Muscle of leg (tissue), 11 donors: ENCODE measurements around the gene MLLT3. TPM values are rescaled to one million over a fixed set of nuclear protein-coding genes. Genes with fewer than 3 reads are reported as not detected.

Experiments used
- DNase-seq: peaks from one replicate; pipeline ENCODE4 v3.0.0; 2013
- H3K27ac ChIP-seq: one replicate; pipeline ENCODE4 v1.5.1; 2013; ENCODE audit warnings: mild to moderate bottlenecking, low read length, control low read depth
- H3K27me3 ChIP-seq: one replicate; pipeline ENCODE4 v1.6.1; 2013; ENCODE audit warnings: low read length; ENCODE audit not compliant: control insufficient read depth, insufficient read depth
- H3K36me3 ChIP-seq: one replicate; pipeline ENCODE4 v1.6.1; 2013; ENCODE audit warnings: low read length; ENCODE audit not compliant: control insufficient read depth, insufficient read depth
- H3K4me1 ChIP-seq: one replicate; pipeline ENCODE4 v1.6.1; 2013; ENCODE audit warnings: low read length; ENCODE audit not compliant: control insufficient read depth, insufficient read depth
- H3K4me3 ChIP-seq: one replicate; pipeline ENCODE4 v1.5.1; 2013; ENCODE audit warnings: low read length, control low read depth
- H3K9me3 ChIP-seq: replicated peaks from 2 replicates; pipeline ENCODE4 v1.6.1; 2013; ENCODE audit warnings: low read depth, low read length; ENCODE audit not compliant: control insufficient read depth
- WGBS: methylation state at CpG from one replicate; pipeline ENCODE4 v1.1.5; 2013; ENCODE audit warnings: missing lambda C conversion rate; ENCODE audit not compliant: insufficient coverage; 5-methylcytosine and 5-hydroxymethylcytosine counted together
- polyA plus RNA-seq, 8 donors: library from polyadenylated mRNA; unstranded; fragments of 120-200 nt; gene quantifications; one replicate each; pipeline versions ENCODE4 v1.2.1 to v1.2.3, GENCODE V29; 2013; ENCODE audit warnings: inconsistent platforms in 1 of 8, low replicate concordance in 1 of 8; ENCODE audit not compliant: insufficient read length in 8 of 8, insufficient read depth in 1 of 8
- total RNA-seq: library from RNA; stranded (reverse); fragments of 120-200 nt; gene quantifications from one replicate; pipeline ENCODE4 v1.2.4, GENCODE V29; 2013

Gene MLLT3
- total and polyA plus RNA-seq, 9 donors, result 61.9 to 101 (median 84.5) TPM

DNA sequence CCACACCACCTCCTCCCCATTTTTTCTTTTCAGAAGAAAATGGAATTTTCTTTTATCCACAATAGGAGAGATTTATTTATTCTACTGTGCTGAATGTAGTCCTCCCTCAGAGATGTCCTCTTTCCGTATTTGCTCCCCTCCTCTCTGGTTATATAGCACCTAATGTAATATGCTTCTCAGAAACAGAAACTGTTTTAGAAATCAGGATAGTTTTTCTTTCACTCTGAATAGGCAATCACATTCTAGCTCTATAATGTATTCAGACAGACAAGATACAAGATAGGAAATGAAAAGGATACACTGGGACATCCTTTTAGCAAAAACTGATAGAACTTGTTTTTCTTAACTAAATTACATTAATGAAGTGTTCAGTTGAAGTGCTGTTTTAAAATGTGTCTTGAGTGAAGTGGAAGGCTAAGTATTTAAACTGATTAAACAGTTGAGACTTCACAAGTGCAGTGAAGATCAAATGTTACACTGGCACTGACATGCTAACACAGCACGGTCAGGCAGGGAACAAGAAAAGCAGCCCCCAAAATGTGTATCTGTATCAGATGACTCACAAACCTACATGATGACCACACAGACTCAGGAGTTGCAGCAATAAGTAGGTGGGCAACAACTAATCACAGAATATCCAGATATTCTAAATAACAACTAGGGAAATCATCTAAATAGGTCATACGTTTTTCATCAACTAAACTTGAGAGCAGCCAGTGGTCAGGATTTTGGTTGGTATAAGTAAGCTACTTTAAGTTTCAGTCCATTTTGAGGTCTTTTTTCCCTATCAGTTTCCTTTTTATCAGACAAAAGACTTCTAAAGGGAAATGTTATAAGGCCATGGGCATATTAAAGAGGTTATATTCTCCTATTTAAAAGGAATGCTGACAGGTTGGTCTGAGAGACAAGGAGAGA is 260.4 kb downstream of the MLLT3 start:
- WGBS, result no CpG with 5 or more reads among the region's 3 CpGs
- H3K27ac ChIP-seq, result no peak overlapping the region

DNA sequence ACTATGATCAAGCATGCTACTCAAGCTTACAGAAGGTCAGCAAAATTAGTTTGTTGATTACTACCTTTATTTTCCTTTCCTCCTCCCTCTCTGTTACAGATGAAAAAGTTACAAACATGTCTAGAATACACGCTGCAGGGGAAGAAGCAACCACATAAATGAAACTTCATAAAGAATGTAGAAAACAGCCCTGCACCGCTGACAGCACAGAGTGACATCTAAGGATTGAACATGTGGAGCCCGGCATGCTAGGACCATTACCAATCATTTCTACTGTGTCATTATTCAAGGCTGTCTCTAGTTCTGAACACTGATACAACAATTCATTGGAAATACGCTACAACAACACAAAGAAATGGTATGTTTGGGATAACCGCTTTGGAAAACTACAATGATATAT is 261.1 kb downstream of the MLLT3 start:
- Histone ChIP-seq H3K36me3 (no peaks in the 10 kb centered on the region), H3K4me3 (no peak overlapping the region), H3K4me1 (peaks cover 4% of the 10 kb centered on the region), H3K27ac (no peak overlapping the region), H3K27me3 (no peaks in the 10 kb centered on the region), H3K9me3 (no peaks in the 10 kb centered on the region)
- no CpG with 5 or more reads among the region's 5 CpGs for WGBS
- DNase-seq, result no peak

More for the DNA sequence above, 260.4 kb downstream of the MLLT3 start:
- Histone ChIP-seq H3K9me3 (no peaks in the 10 kb centered on the region), H3K27me3 (no peaks in the 10 kb centered on the region), H3K4me3 (no peak overlapping the region), H3K36me3 (no peaks in the 10 kb centered on the region), H3K4me1 (no peaks in the 10 kb centered on the region)
- no peak for DNase-seq

DNA sequence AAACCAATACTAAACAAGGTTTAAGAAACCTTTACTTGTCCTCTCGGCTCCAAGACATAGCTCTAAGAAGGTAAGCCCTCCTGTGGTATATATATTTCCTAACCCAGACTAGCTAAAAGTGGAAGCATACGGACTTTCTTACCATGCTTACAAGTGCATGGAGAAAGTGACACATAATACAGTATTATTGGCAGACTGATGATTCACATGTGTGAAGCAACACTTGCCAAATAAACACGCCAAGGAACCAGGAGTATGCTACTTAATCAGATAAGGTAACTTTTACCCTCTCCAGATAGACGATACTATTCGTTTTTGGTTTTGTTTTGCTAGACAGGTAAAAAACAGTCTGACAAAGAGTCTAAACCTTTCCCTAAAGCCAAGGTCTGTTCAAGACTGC is 264.1 kb downstream of the MLLT3 start:
- WGBS, result no CpG with 5 or more reads among the region's 5 CpGs
- Histone ChIP-seq H3K36me3 (no peaks in the 10 kb centered on the region), H3K4me3 (no peak overlapping the region), H3K9me3 (no peaks in the 10 kb centered on the region), H3K27me3 (no peaks in the 10 kb centered on the region), H3K4me1 (peaks cover 15% of the 10 kb centered on the region), H3K27ac (no peak overlapping the region)
- no peak for DNase-seq

- WGBS, result no CpG with 5 or more reads among the region's 2 CpGs
- Histone ChIP-seq H3K4me3 (no peak overlapping the region), H3K27me3 (no peaks in the 10 kb centered on the region), H3K4me1 (peaks cover 20% of the 10 kb centered on the region), H3K36me3 (no peaks in the 10 kb centered on the region), H3K9me3 (no peaks in the 10 kb centered on the region), H3K27ac (peak overlapping the region; percentile 22)
- no peak for DNase-seq
These were observed 265.3 kb downstream of the MLLT3 start for GRCh38 chr9:20357037-20357432.

- WGBS, result 15% methylated on average over 3 of the region's 10 CpGs
- peak overlapping the region; percentile 0 for H3K4me3 ChIP-seq
These were observed 265.8 kb downstream of the MLLT3 start for GRCh38 chr9:20356403-20357036.

GRCh38 chr9:20355022-20355421 is 267.3 kb downstream of the MLLT3 start:
- WGBS, result no CpG with 5 or more reads among the region's 2 CpGs
- H3K36me3 ChIP-seq, result no peaks in the 10 kb centered on the region
- H3K4me1 ChIP-seq, result peaks cover 27% of the 10 kb centered on the region
- peak; percentile 48 for DNase-seq
- no peak overlapping the region for H3K27ac ChIP-seq
- no peaks in the 10 kb centered on the region for H3K27me3 ChIP-seq
- no peak overlapping the region for H3K4me3 ChIP-seq
- H3K9me3 ChIP-seq, result no peaks in the 10 kb centered on the region

More at GRCh38 chr9:20356403-20357036, 265.8 kb downstream of the MLLT3 start:
- DNase-seq, result peak; percentile 83
- Histone ChIP-seq H3K36me3 (no peaks in the 10 kb centered on the region), H3K27me3 (no peaks in the 10 kb centered on the region), H3K9me3 (no peaks in the 10 kb centered on the region), H3K4me1 (peaks cover 24% of the 10 kb centered on the region), H3K27ac (peak overlapping the region; percentile 73)

DNA sequence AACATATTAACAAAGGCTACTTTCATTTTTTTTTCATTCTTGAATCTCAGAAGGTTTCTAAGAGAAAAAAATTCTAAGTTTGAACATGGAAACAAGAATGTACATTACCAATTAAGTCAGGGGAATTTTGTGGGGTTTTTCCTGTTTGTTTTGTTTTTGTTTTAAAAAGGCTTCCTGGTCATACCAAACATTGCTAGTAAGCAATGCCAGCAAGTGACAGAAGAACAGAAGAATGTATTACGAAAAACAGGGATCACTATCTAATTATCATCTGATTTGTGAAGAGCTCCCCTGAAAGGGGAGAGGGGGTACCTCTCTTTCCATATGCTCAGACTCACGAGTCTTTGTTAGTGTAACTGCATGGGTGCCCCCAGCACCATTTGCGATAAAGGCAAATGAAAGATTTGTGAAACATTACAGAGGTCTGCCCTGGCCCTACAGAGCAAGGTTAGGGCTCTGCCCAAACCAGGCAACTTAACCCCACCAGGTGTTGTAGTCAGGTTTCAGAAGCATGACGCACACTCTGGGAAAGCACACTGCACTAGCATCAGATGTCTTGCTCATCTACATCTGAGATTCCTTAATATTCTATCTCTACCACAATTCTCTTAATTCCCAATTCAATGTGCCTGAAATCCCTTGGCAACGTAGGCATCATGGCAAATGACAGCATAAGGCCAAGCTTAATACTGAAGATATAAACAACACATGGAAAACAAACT is 268.2 kb downstream of the MLLT3 start:
- Histone ChIP-seq H3K9me3 (no peaks in the 10 kb centered on the region), H3K4me1 (peaks cover 27% of the 10 kb centered on the region), H3K27ac (no peak overlapping the region), H3K27me3 (no peaks in the 10 kb centered on the region), H3K36me3 (no peaks in the 10 kb centered on the region), H3K4me3 (no peak overlapping the region)
- 80% methylated on average over 2 of the region's 5 CpGs for WGBS
- DNase-seq, result no peak

- no peaks in the 10 kb centered on the region for H3K36me3 ChIP-seq
- peaks cover 27% of the 10 kb centered on the region for H3K4me1 ChIP-seq
- H3K27ac ChIP-seq, result peak overlapping the region; percentile 42
- H3K27me3 ChIP-seq, result no peaks in the 10 kb centered on the region
- no peaks in the 10 kb centered on the region for H3K9me3 ChIP-seq
- no CpG with 5 or more reads among the region's 1 CpG for WGBS
- H3K4me3 ChIP-seq, result no peak overlapping the region
- peak; percentile 40 for DNase-seq
These were observed 268.8 kb downstream of the MLLT3 start for GRCh38 chr9:20353524-20353923.

GRCh38 chr9:20352591-20352990 is 269.7 kb downstream of the MLLT3 start:
- Histone ChIP-seq H3K36me3 (peaks cover 4% of the 10 kb centered on the region), H3K4me3 (no peak overlapping the region), H3K27me3 (no peaks in the 10 kb centered on the region), H3K9me3 (no peaks in the 10 kb centered on the region), H3K27ac (no peak overlapping the region), H3K4me1 (peaks cover 27% of the 10 kb centered on the region)
- peak; percentile 23 for DNase-seq
- no CpG with 5 or more reads among the region's 2 CpGs for WGBS

DNA sequence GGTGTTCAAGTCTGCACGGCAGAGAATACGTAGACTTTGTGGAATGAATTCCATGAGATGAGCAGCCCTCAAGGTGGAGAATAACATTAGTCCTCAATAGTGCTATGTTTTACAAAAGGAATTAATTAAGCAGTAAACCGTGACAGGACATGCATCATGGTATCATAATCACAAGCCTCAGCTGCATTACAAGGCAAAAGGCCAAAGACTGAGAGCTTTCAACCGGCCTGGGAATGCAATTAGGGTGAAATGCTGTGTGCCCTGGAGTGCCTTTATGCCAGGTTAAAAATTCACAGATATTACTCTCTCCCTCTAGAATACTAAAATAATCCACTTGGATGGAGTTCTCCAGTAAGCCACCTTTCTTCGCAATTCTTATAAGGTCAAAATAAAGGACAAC is 270.6 kb downstream of the MLLT3 start:
- peak; percentile 61 for DNase-seq
- peaks cover 27% of the 10 kb centered on the region for H3K4me1 ChIP-seq

More for the DNA sequence above, 270.6 kb downstream of the MLLT3 start:
- WGBS, result 67% methylated on average over 3 of the region's 5 CpGs
- Histone ChIP-seq H3K27me3 (no peaks in the 10 kb centered on the region), H3K27ac (peak overlapping the region; percentile 29), H3K9me3 (no peaks in the 10 kb centered on the region), H3K4me3 (no peak overlapping the region), H3K36me3 (peaks cover 4% of the 10 kb centered on the region)
